NCI-H1092 treated with DMSO at 0.1 percent for 48 hours (cell line): ENCODE data around the gene DHRS7C.

Experiments
- DNase-seq: peaks from one replicate; lab custom pipeline; 2025; lab: John Stamatoyannopoulos, UW

DHRS7C gene

DNA sequence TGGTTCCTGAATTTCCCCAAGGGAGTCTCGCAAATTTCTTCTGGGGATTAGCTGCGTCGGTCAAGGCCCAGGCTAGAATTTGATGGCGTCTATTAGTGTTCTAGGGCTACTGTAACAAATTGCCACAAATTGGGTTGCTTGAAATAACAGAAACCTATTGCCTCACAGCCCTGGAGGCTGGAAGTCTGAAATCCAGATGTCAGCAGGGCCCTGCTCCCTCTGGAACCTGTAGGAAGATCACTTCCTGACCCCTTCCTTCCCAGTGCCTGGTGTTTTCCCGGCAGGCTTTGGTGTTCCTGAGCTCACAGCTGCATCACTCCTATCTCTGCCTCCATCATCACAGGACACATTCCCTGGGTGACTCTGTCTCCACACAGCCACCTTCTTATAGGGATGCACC is 24.4 kb downstream of the DHRS7C start:
- DNase-seq, result no peak

GRCh38 chr17:9765322-9765721 is 26.1 kb downstream of the DHRS7C start:
- no peak for DNase-seq

GRCh38 chr17:9763643-9764042 is 27.7 kb downstream of the DHRS7C start:
- DNase-seq, result no peak

DNA sequence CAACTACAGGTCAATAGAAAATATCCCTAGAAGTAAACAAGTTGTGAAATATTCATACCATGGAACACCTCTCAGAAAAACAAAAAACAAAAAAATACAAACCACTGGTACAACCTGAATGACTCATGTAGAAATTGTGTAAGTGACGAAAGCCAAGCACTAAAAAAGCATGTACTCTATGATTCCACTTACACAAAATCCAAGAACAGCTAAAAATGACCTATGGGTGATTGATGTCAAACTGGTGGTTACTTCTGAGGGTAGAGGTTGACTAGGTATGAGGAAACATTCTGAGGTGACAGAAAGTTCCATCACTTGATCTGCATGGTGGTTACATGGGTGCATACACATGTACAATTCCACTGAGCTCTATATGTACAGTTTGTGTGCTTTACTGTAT is 31.1 kb downstream of the DHRS7C start:
- DNase-seq, result no peak

GRCh38 chr17:9755083-9755482 is 36.3 kb downstream of the DHRS7C start:
- no peak for DNase-seq

DNA sequence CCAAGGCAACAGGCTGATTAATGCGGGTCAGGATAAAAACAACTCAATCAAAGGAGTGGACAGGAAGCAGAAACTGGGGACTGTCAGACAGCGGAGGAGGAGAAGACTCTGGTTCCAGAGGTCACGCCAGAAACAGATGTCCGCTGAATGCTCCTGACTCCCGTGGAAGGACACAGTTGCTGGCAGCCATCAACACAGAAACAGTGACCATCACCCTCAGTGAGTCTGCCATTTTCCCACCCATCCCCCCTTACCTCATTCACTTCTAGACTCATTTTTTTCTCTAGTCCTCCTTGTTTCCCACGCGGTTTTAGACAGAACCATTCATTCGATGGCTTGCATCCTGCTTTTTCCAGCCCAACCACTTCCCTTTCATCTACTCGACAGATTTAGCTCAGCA is 40.9 kb downstream of the DHRS7C start:
- no peak for DNase-seq

DNA sequence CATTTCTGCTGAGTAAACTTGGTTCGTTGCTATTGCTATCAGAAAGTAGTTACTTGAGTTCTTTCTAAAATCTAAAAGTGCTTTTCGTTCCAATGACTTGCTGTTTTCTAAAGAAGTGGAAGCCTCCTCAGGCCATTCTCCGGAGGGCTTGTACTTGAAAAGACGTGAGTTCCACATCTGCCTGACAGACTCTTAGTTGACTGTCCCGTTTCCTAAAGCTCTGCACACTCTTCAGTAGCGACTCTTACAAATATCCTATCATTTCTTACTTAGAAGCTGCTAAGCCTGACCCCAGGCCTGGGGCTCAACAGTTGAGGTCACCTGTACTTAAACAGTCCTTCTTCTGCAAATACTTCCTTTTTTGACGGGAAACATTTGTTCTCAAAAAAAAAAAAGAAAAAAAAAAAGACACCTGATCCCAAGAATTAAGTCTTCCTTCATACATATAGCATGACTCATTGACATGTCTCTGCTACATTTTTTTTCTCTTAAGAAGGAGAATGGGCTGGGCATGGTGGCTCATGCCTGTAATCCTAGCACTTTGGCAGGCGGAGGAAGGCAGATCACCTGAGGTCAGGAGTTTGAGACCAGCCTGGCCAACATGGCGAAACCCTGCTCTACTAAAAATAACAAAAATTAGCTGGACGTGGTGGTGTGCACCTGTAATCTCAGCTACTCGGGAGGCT is 61.5 kb downstream of the DHRS7C start:
- DNase-seq, result no peak

DNA sequence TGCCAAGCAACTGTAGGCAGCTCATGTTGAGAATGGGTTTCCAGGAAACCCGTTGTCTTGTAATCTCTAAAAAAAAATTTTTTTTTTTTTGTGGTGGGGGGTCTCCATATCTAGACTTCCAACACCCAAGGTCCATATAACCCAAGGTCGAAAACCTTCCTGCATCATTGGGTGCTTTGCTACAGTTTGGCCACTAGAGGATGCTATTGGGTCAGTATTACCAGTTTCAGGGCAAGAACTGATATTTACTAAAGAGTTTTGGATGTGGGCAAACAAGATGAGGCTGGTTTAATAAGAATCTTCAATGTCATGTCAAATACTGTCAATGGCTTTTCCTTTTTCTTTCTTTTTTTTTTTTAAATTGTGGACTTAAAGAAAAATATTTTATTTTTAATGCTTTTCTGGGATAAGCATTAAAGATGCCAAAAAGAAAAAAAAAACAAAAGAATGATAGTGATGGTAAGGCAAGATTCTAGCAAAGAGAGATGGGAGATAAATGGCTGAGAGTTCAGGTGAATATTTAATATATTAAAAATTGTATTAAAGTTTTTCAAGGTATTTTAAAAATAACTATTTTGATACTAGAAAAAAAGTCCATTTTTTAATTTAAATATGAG is 62.2 kb downstream of the DHRS7C start:
- DNase-seq, result peak; percentile 0

GRCh38 chr17:9728564-9728963 is 62.8 kb downstream of the DHRS7C start:
- no peak for DNase-seq

- no peak for DNase-seq
Observed at GRCh38 chr17:9728005-9728404, 63.4 kb downstream of the DHRS7C start.

DNA sequence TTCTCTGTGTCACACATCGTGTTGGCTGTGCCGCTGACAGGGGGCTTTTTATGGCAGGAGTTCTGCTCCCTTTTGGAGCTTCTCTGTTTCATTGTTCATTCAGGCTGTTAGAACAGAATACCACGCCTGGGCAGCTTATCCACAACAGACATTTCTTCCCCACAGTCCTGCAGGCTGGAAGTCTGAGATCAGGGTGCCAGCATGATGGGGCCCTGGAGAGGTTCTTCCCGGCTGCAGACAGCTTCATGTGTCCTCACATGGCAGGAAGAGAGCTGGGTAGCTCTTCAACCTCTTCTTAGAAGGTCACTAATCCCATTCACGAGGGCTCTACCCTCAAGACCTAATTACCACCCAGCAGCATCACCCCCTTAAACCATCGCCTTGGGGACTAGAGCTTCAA is 65.1 kb downstream of the DHRS7C start:
- no peak for DNase-seq

- no peak for DNase-seq
Observed at GRCh38 chr17:9725575-9725974, 65.8 kb downstream of the DHRS7C start.
